ENCODE results near the gene MAP2K7. TPM values are rescaled to one million over a fixed set of nuclear protein-coding genes. Genes with fewer than 3 reads are reported as not detected.
"Not testable (repeated sequence)": the region's sequence is repeated elsewhere in the genome, so short reads cannot be mapped to it uniquely, and the experiment has no call there.

The MAP2K7 gene
- total RNA-seq, 1 donor from 2014 or later = 55.6 TPM

GRCh38 chr19:7928741-7929701, 25.3 kb downstream of the MAP2K7 start:
- H3K36me3 Mint-ChIP-seq = no peaks in the 10 kb centered on the region
- H3K4me1 Mint-ChIP-seq = peaks cover 30% of the 10 kb centered on the region
- H3K4me3 Mint-ChIP-seq = peak overlapping the region; percentile 62
- H3K27ac Mint-ChIP-seq = peak overlapping the region; percentile 100
- TF ChIP-seq CTCF (IDR thresholded peaks at IDR 0.05; ENCODE audit: unreplicated experiment) = peak; percentile 56
- no peaks in the 10 kb centered on the region for H3K27me3 Mint-ChIP-seq (ENCODE audit: low read depth)
- DNase-seq (ENCODE audit: low spot score in 2 of 2, unreplicated experiment in 2 of 2) = peak in 1 of 2 experiments; percentile 71
- no peaks in the 10 kb centered on the region for H3K9me3 Mint-ChIP-seq

GRCh38 chr19:7930030-7930429, 26.4 kb downstream of the MAP2K7 start:
- not testable (repeated sequence) for H3K27me3 Mint-ChIP-seq (ENCODE audit: low read depth); H3K9me3 Mint-ChIP-seq; H3K4me3 Mint-ChIP-seq; H3K36me3 Mint-ChIP-seq; DNase-seq (ENCODE audit: low spot score in 2 of 2, unreplicated experiment in 2 of 2)
- H3K27ac Mint-ChIP-seq = peak overlapping the region; percentile 100
- H3K4me1 Mint-ChIP-seq = peaks cover 28% of the 10 kb centered on the region

- Mint-ChIP-seq H3K27ac (peak overlapping the region; percentile 100), H3K4me3 (no peak overlapping the region)
These were observed 27.1 kb downstream of the MAP2K7 start for GRCh38 chr19:7930765-7931164.

GRCh38 chr19:7931221-7932061, 27.8 kb downstream of the MAP2K7 start:
- peak overlapping the region; percentile 100 for H3K27ac Mint-ChIP-seq
- H3K27me3 Mint-ChIP-seq (ENCODE audit: low read depth) = no peaks in the 10 kb centered on the region

More at GRCh38 chr19:7930765-7931164, 27.1 kb downstream of the MAP2K7 start:
- TF ChIP-seq CTCF (IDR thresholded peaks at IDR 0.05; ENCODE audit: unreplicated experiment) = no peak
- Mint-ChIP-seq H3K4me1 (peaks cover 26% of the 10 kb centered on the region), H3K36me3 (peaks cover 4% of the 10 kb centered on the region), H3K9me3 (no peaks in the 10 kb centered on the region), H3K27me3 (ENCODE audit: low read depth) (no peaks in the 10 kb centered on the region)
- DNase-seq (ENCODE audit: low spot score in 2 of 2, unreplicated experiment in 2 of 2) = no peak

GRCh38 chr19:7932276-7932929, 28.7 kb downstream of the MAP2K7 start:
- TF ChIP-seq CTCF (IDR thresholded peaks at IDR 0.05; ENCODE audit: unreplicated experiment) = no peak
- no peak for DNase-seq (ENCODE audit: low spot score in 2 of 2, unreplicated experiment in 2 of 2)
- Mint-ChIP-seq H3K4me1 (peaks cover 20% of the 10 kb centered on the region), H3K9me3 (no peaks in the 10 kb centered on the region), H3K4me3 (no peak overlapping the region), H3K27me3 (ENCODE audit: low read depth) (no peaks in the 10 kb centered on the region), H3K27ac (no peak overlapping the region), H3K36me3 (peaks cover 4% of the 10 kb centered on the region)

More at GRCh38 chr19:7931221-7932061, 27.8 kb downstream of the MAP2K7 start:
- no peak overlapping the region for H3K4me3 Mint-ChIP-seq
- peaks cover 24% of the 10 kb centered on the region for H3K4me1 Mint-ChIP-seq
- DNase-seq (ENCODE audit: low spot score in 2 of 2, unreplicated experiment in 2 of 2) = no peak
- TF ChIP-seq CTCF (IDR thresholded peaks at IDR 0.05; ENCODE audit: unreplicated experiment) = no peak
- peaks cover 4% of the 10 kb centered on the region for H3K36me3 Mint-ChIP-seq
- H3K9me3 Mint-ChIP-seq = no peaks in the 10 kb centered on the region

Measured in mesothelial cell of epicardium (in vitro differentiated cells).